ENCODE measurements around the gene PNPLA2.

PNPLA2 gene

DNA sequence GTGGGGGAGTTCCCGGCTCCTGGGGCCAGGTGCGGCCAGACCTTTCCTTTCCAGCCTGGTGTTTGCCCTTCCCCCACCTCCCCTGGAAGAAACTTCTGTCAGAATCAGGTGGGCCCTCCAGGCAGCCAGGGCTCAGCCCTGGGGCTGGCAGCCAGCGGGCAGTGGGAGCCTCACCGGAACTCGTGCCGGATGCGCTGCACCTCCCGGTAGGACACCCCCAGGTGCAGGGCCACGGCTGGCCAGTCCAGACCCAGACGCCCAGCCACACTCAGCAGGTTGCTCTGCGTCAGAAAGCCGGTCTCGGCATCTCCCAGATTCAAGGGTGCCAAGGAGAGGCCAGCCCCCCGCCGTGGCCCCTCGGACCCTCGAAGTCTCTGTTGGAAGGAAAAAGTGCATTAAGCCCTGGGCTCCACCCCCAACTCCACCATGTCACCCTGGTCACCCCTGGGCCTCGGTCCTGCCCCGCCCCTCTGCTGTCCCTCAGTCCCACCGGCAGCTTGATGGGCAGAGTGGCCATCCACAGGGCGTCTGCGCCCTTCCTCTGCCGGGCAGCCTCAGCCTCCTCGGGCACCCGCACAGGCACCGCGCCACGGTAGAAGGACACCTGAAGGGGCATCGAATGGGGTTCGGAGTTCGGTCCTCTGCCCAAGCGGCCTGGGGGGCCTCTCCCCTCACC is 18.9 kb upstream of the PNPLA2 start:
- no peak for DNase-seq

DNA sequence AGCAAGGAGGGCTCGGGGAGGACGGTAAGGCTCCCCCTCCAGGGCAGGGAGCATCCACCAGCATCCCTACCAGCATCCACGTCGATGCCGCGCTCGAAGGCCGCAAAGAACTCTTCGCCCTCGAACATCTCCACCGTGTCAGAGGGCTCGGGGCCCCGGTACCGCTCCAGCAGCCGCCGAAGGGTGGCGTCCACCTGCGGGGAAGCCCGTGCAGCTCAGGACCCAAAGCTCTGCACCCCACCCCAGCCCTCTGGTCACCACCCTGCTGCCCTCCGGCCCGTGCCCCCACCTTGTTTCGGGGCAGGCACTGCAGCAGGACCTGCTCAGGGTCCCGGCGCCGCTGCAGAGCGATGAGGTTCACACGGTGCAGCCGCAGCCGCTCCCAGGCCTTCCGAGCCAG is 18.2 kb upstream of the PNPLA2 start:
- DNase-seq, result no peak

DNA sequence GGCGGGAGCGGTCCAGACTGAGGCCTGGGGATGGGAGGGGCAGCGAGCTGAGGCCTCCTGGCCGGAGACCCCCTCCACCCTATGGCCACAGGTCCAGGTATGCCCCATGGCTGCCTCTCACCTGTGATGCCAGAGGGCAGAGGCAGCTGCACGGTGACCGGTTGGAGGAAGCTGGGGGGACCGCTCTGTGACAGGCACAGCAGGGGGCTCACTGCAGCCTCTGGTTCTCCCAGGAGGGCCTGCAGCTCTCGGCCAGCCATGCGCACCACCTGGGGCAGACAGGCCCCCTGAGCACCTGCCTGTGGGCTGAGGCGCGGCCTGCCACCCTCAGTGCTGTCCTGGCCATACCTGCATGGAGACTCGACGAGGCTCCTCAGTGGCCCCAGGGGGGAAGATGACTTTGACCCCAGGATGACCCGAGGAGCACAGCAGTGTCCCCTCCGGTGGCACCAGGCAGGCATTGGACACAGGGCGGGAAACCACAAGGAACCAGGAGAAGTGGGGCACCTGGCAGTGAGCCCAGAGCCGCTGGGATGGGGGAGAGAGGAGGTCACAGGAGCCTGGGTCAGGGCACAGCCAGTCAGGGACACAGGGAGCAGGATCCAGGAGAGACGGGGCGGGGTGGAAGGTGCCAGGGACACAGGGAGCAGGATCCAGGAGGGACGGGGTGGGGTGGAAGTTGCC is 17.5 kb upstream of the PNPLA2 start:
- DNase-seq, result no peak

DNA sequence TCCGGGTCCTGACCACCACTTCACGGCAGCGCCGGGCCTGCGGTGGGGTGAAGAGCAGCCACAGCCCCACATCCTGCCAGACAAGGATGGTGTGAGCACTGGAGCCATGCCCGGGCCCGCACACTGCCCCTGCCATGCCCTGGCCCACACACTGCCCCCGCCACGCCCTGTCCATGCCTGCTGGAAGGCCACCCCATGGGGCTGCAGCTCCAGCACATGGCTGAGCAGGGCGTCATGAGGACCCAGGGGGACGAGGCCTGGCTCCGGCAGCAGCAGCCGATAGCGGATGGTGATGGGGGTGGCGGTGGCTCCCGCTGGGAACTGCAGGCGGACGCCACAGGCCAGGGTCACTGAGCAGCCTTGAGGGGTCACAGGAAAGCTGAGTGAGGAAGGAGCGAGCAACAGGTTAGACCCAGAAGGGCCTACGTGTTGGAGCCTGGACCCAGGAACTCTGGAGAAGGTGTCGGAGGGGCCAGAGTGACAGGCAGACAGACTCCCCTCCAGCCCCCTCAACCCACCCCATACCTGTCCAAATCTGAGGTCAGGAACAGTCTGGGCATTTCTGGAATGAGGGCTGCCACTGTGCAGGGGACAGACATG is 16.6 kb upstream of the PNPLA2 start:
- no peak for DNase-seq

DNA sequence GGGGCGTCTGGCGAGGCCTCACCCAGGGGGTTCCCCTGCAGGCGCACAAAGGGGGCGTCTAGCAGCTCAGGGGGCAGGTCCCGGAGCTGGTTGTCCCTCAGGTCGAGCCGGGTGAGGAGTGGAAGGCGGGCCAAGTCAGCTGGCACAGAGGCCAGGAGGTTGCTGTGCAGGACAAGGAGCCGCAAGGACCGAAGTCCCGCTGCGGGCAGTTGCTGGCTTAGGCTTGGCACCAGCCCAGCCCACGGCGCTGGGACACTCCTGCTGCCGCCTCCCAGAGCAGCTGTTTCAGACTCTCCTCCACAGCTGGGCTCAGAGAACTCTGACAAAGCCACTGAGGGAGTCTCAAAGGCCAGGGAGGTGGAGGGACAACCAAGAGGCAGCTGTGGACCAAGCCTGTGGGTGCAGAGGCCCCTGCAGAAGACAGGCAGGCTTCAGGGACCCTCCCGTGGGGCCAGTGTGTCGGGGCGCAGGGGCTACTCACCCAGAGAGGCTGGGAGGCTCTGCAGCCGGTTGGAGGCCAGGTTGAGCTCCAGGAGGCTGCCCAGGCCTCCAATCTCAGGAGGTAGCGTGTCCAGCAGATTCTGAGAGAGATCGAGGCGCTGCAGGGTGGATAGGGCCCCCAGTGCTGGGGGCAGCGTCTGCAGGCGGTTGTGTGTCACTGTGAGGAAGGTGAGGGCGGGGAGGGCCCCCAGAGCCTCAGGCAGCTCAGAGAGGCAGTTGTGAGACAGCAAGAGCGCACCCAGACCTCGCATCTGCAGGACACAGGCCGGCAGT is 15.8 kb upstream of the PNPLA2 start:
- DNase-seq, result no peak

DNA sequence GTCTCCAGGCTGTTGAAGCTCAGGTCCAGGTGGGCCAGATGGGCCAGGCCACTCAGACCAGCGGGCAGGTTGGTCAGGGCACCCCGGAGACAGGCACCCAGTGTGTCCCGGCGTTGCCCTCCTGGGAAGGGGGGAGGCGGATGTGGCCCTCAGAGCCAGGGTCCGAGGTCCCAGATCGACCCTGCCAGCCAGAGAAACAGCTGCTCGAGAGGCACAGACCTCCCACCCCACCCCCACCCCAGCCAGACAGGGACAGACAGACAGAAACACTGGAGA is 15.3 kb upstream of the PNPLA2 start:
- DNase-seq, result no peak

DNA sequence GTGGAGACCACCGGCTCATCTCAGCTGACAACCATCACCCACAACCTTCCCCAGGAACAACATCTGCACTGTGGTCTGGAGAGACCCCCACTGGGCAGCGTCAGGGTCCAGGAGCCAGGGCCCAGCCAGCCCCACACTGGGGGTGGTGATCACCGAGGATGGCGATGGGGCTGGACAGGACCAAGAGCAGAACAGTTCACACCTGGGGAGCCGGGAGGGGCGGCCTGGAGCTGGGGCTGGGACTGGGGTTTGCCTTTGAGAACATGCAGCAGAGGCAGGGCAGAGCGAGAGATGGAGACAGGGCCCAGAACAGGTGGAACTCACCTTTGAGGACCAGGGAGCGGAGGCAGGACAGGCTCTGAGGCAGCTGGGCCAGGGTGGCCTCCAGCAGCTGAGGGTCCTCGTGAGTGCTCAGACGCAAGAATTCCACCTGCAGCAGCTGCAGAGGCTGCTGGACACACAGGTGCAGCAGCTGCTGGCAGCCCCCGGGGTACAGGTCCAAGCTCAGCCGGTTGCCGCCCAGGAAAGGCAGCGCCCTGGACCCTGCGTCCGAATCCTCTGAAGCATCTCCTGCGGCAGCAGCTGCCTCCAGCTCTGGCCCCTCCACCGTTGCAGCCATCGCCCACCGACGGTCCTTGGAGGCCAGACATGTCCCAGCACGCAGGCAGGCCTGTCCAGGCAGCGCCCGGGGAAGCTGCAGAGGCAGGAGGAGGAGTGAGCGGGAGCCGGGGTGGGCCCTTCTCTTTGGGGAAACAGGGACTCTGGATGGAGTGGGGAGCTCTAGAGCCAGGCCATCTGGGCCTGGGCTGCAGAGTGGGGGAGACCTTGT is 14.7 kb upstream of the PNPLA2 start:
- DNase-seq, result no peak

DNA sequence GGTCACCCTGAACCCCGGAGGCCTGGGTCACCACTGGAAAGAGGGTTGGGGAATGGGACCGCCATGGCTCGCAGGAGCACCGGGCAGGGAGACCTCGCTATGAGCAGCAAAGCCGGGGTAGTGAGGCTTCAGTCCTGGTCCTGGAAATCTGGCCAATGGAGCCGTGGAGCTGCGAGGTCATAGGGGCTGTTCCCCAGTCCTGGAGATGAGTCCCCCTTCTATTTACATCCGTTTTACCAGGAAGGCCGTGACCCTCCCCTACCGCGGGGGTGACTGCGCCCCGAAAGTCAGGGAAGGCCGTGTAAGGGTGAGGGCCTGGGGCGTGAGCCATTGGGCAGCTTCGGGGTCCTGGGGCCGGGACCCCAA is 14.1 kb upstream of the PNPLA2 start:
- no peak for DNase-seq

DNA sequence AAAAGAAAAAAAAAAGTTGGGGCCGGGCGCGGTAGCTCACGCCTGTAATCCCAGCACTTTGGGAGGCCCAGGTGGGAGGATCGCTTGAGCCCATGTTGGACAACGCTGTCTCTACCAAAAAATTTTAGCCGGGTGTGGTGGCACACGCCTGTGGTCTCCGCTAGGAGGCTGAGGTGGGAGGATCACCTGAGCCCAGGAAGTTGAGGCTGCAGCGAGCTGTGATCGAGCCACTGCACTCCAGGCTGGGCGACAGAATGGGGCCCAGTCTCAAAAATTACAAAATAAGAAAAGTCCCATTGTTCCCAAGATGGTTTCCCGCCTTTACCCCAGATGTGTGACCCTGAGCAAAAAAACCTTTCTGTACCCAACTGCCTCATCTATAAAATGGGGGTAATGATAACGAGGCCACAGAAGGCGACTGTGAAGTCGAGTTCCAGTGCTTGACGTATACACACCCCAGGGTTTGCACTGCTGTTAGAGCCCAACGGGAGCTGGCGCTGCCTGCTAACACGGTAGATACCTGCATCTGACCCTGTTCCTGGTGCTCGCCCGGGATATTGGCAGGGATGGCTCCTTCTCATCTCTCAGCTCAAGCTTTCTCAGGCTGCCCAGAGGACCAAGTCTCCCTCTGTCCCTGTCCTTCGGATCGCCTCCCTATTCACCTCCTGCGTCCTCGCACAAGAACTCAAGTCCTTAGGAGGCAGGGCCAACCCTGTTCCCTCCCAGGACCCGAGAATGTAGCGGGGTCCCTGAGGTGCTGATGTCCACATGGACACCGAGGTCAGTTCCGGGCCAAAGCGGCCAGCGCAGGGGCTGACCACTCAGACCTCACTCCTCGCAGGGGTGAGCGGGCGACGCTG is 10.1 kb upstream of the PNPLA2 start:
- DNase-seq, result peak; percentile 45

DNA sequence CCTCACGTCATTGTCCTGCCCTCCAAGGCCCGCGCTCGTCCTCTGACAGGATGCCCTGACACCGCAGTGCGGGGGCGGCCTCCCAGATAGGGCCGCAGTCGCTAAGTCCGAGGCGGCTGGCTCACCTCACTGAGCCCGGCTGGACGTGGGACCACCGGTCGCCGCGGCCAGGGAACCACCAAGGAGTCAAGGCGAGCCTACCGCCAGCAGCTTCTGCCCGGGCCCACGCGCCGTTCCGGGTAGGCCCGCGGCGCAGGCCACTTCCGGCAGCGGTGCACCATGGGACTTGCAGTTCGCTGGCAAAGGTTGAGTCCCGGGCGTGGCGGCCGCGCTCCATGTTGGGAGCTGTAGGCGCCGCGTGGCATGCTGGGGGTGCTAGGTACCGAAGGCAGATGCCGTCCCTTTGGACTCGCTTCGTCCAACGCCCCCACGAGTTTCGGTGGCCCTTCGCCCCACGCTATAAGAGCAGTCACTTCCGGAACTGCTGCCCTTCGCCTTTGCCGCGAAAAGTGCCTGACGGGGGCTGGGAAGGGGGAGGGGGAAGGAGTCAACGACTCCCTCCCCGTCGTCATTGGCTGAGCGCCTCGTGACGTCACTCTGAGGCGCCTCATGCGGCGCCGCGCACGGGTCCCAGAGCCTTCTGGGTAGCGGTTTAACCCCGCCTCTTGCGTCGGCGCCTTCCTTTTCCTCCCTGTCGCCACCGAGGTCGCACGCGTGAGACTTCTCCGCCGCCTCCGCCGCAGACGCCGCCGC is 9.3 kb upstream of the PNPLA2 start, which contains the start of gene RPLP2:
Gene RPLP2 (plus strand): TSS at position 681 of the 753 bp plus-strand sequence. CDS start 268 bp downstream, outside the sequence.
- peak; percentile 98 for DNase-seq

DNA sequence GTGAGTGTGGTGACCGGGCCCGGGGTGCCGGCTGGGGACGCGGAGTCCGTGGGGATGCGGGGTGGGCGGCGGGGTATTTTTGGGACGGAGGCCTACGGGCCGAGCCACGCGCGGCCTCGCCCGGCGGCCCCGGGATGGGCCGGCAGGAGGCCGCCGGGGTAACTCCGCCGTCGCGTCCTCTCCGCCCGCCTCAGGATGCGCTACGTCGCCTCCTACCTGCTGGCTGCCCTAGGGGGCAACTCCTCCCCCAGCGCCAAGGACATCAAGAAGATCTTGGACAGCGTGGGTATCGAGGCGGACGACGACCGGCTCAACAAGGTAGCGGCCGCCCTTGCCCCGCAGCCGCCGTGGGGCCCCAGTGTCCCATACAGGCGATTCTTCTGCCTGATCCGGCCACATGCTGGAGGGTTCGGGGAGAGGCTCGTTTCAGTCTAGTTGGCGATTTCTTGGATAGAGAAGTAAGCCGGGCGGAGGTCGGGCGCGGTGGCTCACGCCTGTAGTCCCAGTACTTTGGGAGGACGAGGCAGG is 8.6 kb upstream of the PNPLA2 start:
- no peak for DNase-seq

DNA sequence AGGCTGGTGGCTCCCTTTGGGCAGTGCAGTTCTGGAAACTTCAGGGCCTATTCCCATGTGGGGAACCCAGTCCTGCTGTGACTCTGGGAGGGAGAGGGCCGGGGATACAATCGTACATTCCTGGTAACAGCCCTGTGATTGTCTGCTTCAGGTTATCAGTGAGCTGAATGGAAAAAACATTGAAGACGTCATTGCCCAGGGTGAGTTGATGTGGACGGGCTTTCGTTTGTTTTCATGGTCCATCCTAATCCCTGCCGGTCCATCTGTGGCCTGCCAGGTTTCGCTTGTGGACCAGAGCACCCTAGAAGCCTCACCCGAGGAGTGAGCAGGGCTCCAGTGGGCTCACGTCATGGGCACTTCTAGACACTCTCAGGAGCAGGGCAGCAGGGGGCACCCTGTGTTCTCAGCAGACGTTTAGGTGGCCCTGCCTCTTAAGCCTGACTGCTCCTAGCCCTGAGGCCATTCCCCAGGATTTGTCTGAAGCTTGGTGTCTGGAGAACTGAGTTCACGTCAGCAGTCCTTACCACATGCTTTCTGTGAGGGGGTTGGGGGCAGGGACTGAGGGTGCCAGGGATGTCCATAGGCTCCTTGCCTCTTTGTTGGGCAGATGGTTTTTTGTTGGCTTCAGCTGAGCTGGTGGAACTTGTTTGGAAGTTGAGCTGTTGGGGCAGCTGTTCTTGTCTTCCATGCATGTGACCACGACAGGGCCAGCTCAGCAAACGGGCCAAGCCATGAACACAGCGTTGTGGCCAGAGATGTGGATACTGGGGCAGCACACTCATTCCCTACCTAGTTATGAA is 7.1 kb upstream of the PNPLA2 start:
- no peak for DNase-seq

DNA sequence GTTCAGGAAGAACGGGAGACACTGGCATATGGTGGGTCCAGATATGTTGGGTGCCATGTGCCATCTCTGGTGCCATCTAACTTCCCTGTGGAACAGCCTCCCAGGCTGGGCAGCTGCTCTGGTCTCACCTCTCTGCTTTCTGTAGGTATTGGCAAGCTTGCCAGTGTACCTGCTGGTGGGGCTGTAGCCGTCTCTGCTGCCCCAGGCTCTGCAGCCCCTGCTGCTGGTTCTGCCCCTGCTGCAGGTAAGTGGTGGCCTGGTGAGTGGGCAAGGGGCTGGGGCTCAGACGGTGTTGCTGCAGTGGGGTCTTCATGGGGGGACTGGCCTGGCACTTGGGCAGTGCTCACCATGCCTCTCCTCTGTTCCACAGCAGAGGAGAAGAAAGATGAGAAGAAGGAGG is 6.3 kb upstream of the PNPLA2 start:
- DNase-seq, result no peak

DNA sequence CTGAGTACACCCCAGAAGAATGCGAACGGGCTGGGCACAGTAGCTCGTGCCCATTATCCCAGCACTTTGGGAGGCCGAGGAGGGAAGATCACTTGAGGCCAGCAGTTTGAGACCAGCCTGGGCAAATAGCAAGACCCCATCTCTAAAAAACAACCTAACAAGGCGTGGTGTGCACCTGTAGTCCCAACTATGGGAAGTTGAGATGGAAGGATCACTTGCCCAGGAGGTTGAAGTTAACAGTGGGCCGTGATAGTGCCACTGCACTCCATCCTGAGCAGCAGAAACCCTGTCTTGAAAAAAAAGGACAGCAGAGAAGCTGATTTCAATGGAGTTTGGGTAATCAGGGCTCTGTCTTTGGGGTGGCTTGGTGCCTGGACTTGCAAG is 5.7 kb upstream of the PNPLA2 start:
- DNase-seq, result no peak

DNA sequence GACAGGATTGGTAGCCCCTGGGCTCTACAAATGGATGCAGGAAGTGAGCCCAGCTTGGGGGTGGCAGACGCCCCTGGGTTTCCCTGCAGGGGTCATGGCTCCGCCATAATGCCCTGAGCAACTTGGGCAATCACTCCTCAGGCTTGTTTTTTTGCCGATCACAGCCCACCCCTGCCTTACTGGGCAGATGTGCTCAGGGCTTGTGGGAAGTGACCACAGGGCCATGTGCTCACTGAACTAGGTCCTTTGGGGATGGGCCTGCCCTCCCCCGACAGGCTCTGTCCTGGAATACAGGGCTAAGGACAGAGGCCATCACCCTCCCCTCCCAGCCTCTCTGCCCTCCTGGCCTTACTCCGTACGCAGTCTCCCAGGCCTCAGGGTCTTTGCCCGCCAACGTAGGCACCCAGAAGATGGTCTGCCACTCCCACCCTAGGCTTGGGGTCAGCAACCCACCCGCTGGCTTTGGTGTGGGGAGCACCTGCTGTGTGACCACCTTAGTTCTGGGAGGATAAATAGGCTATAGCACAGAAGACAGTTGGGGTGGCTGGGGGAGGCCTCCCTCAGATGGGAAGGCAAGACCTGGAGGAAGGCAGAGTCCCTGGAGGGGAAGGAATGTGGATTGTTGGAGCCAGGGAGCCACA is 5.1 kb upstream of the PNPLA2 start:
- no peak for DNase-seq

DNA sequence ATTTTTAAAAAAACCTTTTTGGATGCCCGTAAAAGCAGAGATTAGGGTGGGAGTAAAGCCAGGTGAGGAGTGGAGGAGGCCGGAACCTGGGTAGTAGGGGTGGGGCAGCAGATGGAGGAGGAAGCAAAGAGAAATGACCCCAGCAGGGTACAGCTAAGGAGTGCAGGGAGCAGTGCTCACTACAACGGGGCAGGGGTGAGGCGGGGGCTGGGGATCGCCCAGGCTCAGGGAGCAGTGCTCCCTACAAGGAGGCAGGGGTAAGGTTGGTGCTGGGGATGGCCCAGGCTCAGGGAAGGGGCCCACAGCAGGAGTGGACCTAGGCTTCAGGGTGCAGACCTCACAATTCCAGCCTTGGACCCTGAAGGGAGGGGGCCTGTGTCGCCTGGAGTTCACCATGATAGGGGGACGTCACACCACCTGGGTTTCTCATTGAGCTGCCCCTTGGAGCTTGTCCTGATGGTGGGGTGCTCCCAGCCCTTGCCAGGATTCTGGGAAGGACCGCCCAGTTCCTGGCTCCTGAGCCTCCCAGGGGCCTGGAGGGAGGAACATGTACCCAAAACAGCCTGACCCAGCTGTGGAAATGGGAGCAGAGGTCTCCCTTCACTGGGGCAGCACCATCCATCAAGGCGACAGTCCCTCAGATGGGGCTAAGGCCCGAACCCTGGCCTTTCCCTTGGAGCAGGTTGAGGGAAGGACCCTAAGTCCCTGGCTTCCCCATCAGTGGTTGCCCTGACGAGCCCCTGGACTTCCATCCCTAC is 2.9 kb upstream of the PNPLA2 start:
- no peak for DNase-seq

DNA sequence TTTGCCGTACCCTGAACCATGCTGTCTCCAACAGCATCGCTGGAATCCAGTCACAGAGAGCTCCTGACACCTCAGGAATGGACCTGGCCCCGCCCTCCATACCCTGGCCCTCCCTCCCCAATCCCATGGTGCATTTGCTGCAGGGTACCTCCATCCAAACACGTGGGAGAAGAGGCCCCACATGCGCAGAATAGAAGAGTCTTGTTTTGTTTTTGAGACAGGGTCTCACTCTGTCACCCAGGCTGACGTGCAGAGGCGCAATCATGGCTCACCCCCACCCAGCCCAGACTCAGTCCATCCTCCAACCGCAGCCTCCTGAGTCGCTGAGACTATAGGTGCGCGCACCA is 2.3 kb upstream of the PNPLA2 start:
- DNase-seq, result no peak

DNA sequence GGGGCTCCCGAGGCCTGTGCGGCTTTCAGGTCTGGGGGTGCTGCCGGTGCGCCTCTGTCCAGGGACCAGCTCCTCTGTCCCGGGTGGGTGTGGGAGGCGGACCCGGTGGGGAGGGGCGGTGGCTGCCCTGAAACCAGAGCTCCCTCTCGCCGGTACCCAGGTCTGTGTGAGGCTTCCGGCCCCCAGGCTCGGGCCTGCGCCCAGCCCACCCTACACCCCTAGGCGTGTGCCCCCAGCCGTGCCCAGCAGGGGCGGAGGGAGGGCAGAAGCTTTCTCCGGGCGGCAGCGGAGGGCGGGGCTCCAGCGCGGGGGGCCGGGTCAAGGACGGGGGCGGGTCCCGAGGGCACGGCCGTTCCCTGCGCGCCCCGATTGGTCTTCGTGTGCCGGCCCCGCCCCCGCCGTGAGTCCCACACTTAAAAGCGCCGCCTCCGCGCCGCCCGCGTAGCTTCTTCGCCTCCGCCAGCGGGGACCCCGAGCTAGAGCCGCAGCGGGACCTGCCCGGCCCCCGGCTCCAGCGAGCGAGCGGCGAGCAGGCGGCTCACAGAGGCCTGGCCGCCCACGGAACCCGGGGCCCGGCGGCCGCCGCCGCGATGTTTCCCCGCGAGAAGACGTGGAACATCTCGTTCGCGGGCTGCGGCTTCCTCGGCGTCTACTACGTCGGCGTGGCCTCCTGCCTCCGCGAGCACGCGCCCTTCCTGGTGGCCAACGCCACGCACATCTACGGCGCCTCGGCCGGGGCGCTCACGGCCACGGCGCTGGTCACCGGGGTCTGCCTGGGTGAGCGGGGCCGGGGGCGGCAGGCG is 616 bp downstream of the PNPLA2 start:
- DNase-seq, result peak; percentile 94
